Activated CD4-positive, alpha-beta T cell treated with anti-CD3 and anti-CD28 coated beads, Interleukin-2, amount 50 U/mL, for 24 hours (primary cell): Measurements from ENCODE around the gene FBXO36.

ENCODE experiments used
- DNase-seq, 2 donors: peaks; one replicate each; pipeline ENCODE4 v3.0.0-alpha.2; 2020; ENCODE audit warnings: low read depth in 1 of 2, low spot score in 1 of 2

The FBXO36 gene

DNA sequence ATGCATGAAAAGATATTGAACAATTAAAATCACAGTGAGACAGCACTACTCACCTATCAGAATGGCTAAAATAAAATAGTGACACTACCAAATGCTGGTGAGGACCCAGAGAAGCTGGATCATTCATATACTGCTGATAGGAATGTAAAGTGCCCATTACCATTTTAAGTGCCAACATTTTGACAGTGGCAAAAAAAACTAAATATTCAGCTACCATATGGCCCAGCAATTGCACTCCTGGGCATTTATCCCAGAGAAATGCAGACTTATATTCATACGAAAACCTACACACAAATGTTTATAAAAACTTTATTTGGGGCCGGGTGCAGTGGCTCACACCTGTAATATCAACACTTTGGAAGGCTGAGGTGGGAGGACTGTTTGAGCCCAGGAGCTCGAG is 47.6 kb downstream of the FBXO36 start:
- DNase-seq = no peak

- DNase-seq = no peak
These were observed 48.1 kb downstream of the FBXO36 start for GRCh38 chr2:229970406-229970805.

- no peak for DNase-seq
These were observed 49.0 kb downstream of the FBXO36 start for GRCh38 chr2:229971298-229971790.

GRCh38 chr2:229974266-229974665 is 52.0 kb downstream of the FBXO36 start:
- no peak for DNase-seq

DNA sequence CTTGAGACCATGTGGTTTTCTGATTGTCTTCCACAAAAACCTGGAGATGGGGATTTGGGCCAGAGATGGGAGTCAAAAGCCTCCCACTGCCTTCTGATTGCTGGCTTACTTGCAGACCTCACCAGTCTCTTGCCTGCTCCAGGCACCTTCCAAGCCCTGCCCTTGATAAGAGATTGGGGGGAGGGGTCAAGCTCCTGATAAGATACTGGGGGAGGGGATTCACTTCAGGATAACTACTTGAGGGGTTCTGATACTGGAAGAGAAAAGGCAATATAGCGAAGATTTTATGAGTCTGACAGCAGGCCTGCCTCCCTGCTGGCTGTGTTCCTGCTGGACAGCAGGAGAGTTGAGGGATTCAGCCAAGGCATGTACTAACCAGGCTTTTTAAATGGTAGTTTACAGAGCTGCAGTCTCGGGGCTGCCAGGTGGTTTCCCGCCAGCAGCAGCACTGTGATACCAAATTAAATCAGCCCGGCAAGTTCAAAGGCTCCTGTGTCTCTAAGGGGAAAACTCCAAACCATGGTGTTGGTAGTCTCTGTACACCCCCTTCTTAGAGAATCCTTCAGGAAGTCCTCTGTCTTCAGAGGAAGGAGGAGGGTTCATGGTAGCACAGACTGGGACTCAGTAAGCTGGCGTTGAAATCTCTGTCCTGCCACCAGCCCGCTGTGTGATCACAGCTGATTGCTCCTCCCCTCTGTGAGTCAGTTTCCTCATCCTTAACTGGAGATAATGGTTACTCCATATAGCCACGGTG is 58.3 kb downstream of the FBXO36 start:
- DNase-seq = no peak

GRCh38 chr2:229993236-229993635 is 70.9 kb downstream of the FBXO36 start:
- DNase-seq = no peak

- no peak for DNase-seq
These were observed 74.0 kb downstream of the FBXO36 start for GRCh38 chr2:229996320-229996719.

GRCh38 chr2:229997565-229997964 is 75.3 kb downstream of the FBXO36 start:
- no peak for DNase-seq

DNA sequence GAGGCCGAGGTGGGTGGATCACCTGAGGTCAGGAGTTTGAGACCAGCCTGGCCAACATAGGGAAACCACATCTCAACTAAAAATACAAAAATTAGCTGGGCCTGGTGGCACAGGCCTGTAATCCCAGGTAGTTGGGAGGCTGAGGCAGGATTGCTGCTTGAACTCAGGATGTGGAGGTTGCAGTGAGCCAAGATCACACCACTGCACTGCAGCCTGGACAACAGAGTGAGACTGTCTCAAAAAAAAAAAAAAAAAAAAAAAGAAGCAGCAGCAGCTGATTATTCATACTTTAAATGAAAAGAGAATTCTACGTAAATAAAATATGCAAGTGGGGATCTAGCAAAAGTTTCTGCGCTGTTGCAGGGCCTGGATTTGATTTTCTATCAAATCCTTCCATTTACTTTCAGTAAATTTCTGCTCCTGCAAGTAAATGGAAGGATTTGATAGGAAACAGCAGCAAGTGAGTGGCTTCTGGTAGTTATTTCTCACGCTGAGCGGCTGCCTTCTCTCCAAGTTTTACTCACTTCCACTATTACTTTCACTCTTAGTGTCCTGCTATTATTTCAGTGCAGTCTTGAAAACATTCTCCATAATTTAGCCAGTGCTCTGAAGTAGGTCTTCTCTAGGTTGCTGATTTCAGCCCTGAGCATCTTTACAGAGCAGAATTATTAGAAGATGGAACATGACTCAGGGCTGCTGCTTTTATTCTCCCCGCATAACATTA is 78.0 kb downstream of the FBXO36 start:
- DNase-seq = no peak

GRCh38 chr2:230007931-230008707 is 85.8 kb downstream of the FBXO36 start:
- peak; percentile 75 to 78 for DNase-seq

GRCh38 chr2:230008708-230009066 is 86.4 kb downstream of the FBXO36 start:
- DNase-seq = no peak

DNA sequence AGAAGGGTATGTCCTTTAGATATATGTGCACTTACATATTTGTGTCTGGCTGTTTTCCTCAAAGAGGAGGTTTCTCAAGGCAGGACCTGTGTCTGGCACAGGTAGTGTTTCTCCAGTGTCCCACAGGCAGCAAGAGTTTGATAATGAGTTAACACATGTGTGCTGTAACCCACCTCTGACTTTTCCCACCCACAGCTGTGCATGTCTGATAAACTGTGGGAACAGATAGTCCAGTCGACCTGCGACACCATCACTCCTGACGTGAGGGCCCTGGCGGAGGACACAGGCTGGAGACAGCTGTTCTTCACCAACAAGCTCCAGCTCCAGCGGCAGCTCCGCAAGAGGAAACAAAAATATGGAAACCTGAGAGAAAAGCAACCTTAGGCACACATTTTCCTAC is 88.2 kb downstream of the FBXO36 start:
- no peak for DNase-seq

GRCh38 chr2:230011617-230012016 is 89.3 kb downstream of the FBXO36 start:
- no peak for DNase-seq

- DNase-seq = no peak
These were observed 90.1 kb downstream of the FBXO36 start for GRCh38 chr2:230012267-230012884.

DNA sequence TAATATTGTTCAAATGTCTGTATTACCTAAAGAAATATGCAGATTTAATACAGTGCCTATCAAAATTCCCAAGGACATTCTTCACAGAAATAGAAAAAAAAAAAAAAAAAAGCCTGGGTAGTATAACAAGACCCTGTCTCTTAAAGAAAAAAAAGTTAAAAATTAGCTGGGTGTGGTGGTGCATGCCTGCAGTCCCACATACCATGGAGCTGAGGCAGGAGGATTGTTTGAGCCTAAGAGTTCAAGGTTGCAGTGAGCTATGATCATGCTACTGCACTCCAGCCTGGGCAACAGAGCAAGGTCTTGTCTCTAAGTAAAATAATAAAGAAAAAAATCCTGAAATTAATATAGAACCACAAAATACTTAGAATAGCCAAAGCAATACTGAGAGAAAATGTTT is 94.5 kb downstream of the FBXO36 start:
- no peak for DNase-seq

DNA sequence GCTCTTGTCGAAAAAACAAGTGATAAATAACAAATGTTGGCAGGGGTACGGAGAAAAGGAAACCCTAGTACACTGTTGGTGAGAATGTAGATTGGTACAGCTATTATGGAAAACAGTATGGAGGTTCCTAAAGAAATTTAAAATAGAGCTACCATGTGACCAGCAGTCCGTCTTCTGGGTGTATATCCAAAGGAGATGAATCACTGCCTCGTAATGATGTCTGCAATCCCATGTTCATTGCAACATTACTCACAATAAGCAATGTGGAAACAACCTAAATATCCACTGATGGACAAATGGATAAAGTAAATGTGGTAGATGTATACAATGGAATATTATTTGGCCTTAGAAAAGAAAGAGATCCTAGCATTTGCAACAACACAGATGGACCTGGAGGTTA is 95.8 kb downstream of the FBXO36 start:
- no peak for DNase-seq

DNA sequence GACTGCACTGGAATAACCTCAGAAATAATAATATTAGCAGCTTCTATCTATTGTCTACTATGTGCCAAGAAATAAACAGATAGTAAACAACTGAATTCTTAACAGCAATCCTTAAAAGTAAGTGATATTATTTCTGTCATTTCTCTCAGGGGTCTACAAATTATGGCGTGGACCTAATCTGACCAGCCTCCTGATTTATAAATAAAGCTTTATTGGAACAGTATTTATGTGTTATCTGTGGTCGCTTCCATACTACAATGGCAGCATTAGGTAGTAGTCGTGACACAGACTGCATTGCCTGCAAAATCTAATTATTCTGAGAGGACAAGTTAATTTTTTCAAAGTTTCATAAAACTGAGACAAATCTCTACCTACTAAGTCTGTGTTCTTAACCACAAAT is 97.4 kb downstream of the FBXO36 start:
- no peak for DNase-seq

DNA sequence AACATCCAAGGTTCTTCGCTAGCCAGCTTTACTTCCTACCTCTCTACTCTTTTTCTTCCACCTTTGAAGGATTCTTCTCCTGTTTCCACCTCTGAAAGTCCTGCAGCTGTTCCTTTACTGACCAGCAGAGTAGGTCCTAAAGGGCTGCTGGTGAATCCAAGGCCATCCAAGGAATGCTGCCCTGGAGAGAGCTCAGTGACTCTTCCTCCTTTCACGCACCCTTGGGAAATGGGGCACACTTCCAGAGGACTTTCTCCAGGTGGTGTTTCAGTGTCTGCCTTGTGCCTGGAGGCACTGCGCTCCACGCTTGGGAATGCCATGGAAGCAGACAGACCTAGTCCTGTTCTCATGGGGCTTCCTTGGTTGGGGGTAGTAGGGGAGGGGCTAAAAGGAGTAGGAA is 101.0 kb downstream of the FBXO36 start:
- no peak for DNase-seq

- DNase-seq = no peak
These were observed 119.9 kb downstream of the FBXO36 start for GRCh38 chr2:230042195-230042594.

- DNase-seq = no peak
These were observed 120.7 kb downstream of the FBXO36 start for GRCh38 chr2:230043025-230043424.

GRCh38 chr2:230043461-230043860 is 121.2 kb downstream of the FBXO36 start:
- DNase-seq = no peak
